Stimulated activated naive CD4-positive, alpha-beta T cell treated with Interleukin-2 at 50 U/mL for 16 hours (primary cell): ENCODE results near the gene SH2D3C.

ENCODE experiments used
- DNase-seq: peaks from one replicate; lab custom pipeline; 2025; lab: John Stamatoyannopoulos, UW

SH2D3C gene

DNA sequence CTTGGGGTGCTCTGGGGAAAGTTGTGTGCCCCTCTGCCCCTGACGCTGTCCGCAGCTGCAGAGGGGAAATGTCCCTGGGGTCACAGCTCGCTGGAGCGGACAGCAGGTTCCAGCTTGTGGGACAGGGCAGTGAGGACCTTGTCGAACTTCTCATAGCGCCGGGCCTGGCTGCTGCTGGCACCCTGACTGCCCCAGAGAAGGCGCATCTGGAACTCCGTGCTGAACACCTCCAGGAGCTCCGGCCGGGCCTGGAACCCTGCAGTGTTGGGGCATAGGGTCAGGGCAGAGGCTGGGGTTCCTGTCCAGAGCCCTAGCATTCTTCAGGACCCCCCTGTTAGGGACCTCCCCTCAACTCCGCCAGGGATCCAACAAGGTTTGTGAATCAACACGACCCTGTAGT lies 39.8 kb downstream of the SH2D3C start:
- no peak for DNase-seq

DNA sequence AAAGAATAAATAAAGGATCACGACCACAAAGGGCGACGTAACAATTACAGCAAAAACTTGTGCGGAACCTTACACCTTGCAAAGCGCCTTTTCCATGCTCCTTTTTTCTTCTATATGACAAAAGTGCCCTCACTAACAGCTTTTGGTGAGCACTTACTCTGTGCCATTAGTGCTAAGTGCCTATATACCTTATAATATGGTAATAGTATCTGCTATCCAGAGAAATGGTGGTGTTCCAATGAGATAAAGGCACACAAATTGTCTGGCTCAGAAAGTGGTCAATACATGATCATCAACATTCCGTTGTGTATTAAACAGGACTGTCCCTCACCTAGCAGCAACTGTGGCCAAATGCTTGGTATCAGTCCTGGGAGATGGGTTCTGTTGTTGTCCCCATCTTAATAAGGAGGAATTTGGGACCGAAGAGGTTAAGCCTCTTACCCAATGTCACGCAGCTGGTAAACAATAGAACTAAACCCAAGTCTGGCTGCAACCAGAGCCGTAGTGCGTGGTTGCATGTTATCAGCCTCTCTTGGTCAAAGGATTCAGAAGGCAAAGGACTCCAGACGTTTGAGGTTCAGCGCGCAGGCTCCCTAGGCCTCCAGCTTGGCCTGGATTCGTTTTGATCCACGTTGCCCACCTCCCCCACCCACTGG lies 42.8 kb downstream of the SH2D3C start:
- no peak for DNase-seq

GRCh38 chr9:127734747-127735529 lies 43.5 kb downstream of the SH2D3C start, which contains the start of gene TOR2A:
TSS of gene TOR2A (minus strand) at chr9:127735294. CDS start at chr9:127735270, 24 bp downstream.
- peak; percentile 98 for DNase-seq

- no peak for DNase-seq
These were observed 44.2 kb downstream of the SH2D3C start for GRCh38 chr9:127734247-127734746.

DNA sequence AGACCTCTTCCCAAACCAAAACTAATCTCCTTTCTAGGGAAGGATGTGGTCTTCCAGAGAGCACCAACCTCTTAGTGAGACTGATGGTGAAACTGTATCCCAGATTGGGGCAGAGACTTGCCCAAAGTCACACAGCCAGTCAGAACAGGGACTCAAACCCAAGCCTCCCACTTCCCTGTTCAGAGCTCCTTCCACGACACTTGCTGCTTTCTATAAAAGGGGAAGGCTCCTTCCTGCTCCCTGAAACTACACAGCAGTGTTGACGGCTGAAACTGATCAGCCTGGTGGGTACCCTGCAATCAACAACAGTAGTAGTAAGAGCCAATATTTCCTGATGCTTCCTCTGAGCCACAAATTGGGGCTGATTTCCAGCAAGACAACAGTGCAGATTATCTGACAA lies 44.9 kb downstream of the SH2D3C start:
- no peak for DNase-seq

- DNase-seq = no peak
These were observed 46.0 kb downstream of the SH2D3C start for GRCh38 chr9:127732444-127732843.

- no peak for DNase-seq
These were observed 46.5 kb downstream of the SH2D3C start for GRCh38 chr9:127731938-127732337.

GRCh38 chr9:127730799-127731410 lies 47.6 kb downstream of the SH2D3C start:
- no peak for DNase-seq

DNA sequence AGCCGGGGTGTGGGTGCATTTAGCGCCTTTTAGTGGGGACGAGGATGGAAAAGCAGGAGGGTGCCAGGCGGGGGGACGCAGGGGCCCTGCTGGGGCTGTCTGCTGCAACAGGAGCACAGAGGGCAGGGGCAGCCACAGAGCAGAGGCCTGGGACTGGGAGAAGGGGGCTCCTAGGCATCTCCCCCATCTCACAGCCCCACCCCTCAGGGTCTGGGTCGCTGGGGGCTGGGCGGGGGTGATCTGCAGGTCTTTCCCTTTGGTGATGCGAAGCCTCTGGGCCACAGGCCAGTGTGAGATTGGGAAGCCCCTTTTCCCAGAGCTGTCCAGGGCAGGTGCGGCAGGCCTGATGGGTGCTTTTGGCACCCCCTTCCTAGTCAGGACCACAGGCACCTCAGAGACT lies 48.2 kb downstream of the SH2D3C start:
- no peak for DNase-seq

- DNase-seq = no peak
These were observed 48.8 kb downstream of the SH2D3C start for GRCh38 chr9:127729522-127730256.

DNA sequence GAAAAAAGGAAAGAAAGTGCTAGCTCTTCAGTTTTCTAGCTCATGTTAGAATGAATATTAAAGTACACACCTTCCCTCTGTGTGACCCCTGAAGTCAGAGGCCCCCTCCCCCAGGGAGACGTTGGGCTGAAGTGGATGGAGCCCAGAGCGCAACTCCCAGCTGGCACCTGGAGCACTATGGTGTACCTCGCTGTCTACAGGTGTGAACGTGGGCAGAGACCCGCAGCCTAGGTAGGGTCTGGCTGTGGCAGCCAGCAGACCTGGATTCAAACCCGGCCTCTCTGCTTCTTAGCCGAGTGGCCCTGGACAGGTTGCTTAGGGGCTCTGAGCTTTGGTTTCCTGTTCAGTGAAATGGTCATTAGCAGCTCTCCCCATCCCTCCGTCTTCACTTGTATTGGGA lies 49.7 kb downstream of the SH2D3C start:
- DNase-seq = no peak

- DNase-seq = no peak
These were observed 51.6 kb downstream of the SH2D3C start for GRCh38 chr9:127726871-127727270.

GRCh38 chr9:127724012-127724411 lies 54.5 kb downstream of the SH2D3C start:
- DNase-seq = no peak

DNA sequence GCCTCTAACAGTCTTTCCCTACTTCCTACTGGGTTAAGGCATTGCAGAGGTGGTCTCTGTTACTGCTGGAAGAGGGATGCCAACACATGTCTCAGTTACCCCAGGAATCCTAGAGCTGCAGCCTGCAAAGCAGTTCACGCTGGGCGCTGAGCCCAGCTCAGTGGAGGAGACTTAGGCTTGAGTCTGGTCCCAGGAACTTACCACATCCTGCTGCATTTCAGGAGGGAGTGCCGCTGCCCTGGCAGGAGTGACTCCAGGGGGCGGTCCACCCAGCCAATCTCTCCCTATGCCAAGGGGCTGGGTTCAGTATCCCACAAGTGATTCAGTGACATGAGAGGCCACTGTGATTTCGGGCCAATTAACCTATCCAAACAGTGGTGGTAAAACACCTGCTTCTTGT lies 55.0 kb downstream of the SH2D3C start:
- no peak for DNase-seq

DNA sequence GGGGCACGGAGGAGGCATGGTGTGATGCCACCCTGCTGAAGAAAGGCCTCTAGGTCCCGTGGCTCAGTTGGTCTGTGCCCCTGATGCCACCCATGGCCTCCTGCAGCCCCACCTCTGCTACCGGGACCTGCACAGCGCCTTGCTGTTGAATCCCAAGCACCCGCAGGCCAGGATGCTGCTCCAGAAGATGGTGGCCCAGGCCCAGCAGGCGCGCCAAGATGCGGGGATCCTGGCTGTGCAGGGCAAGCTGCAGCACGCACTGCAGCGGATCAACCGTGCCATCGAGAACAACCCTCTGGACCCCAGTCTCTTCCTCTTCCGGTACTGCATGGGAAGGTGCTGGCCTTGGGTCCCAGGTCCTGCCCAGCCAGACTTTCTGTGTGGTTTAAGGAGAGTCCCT lies 55.5 kb downstream of the SH2D3C start:
- DNase-seq = no peak

DNA sequence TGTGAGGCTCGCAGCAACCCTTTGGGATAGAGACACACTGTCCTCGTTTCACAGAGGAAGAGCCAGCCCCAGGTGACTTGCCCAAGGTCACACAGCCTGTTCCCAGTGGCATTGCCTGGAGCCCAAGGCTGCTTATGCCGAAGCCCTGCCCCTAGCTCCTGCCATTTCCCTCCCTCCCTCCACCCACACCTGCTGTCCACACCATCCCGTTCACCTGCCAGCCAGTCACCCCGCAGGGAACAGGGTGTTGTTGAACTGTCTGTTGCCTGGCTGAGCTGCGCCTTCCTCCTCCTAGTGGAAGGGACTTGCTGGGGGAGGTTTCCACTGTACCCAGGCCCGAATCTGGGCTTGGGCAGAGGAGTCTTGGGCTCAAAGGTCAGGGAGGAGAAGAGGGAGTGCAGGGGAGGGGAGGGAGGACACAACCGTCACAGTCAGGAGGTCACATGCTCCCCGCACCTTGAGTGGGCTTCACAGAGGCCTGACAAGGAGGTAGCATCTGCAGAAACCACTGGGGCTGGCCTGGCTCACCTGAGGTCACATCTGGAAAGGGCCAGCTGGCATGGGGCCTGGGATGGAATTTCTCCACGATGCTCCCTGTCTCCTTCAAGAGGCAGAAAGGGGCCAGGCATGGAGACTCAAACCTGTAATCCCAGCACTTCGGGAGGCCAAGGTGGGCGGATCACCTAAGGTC lies 56.3 kb downstream of the SH2D3C start:
- no peak for DNase-seq

- DNase-seq = no peak
These were observed 57.1 kb downstream of the SH2D3C start for GRCh38 chr9:127721391-127721821.

DNA sequence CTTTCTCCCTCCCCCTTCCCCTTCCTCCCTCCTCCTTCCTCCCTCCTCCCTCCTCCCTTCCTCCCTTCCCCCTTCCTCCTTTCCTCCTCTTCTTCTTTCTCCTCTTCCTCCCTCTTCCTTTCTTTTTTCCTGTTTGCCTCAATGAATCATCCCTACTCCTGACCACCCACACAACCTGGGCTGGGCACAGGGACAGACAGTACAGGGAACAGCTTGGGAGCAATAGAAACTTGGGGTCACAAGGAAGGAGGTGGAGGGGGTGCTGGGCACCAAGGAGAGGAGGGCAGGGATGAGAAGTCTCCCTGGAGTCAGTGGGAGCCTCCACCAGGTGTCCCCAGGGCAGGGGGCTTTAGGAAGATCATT lies 57.6 kb downstream of the SH2D3C start:
- DNase-seq = no peak

GRCh38 chr9:127720031-127720864 lies 58.2 kb downstream of the SH2D3C start:
- DNase-seq = no peak

GRCh38 chr9:127717766-127718165 lies 60.7 kb downstream of the SH2D3C start:
- no peak for DNase-seq

GRCh38 chr9:127716412-127716811 lies 62.1 kb downstream of the SH2D3C start:
- no peak for DNase-seq
